Cardiac fibroblast (primary cell): ENCODE results near the gene MAP3K14.

Source experiments
- DNase-seq, 2 donors: peaks; one replicate each; pipeline versions ENCODE4 v3.0.0 to v3.0.0-alpha.2; 2010; ENCODE audit warnings: low read depth in 2 of 2
- H3K4me3 ChIP-seq, 2 donors: replicated peaks in 1 of 2; 1 replicate in 1 of 2; 2 replicates in 1 of 2; pipeline ENCODE4 v1.5.1; 2011; ENCODE audit warnings: low read depth in 2 of 2, low read length in 2 of 2, mild to moderate bottlenecking in 2 of 2, moderate library complexity in 1 of 2
- CTCF ChIP-seq: IDR thresholded peaks from one replicate; pipeline ENCODE4 v1.5.1; 2011; ENCODE audit warnings: low read depth, mild to moderate bottlenecking, low read length, inconsistent platforms

MAP3K14 gene

GRCh38 chr17:45334701-45335677 is 18.2 kb upstream of the MAP3K14 start:
- TF ChIP-seq CTCF, result no peak
- H3K4me3 ChIP-seq, result no peak overlapping the region
- DNase-seq, result no peak

- DNase-seq, result no peak
- no peak overlapping the region for H3K4me3 ChIP-seq
- no peak for TF ChIP-seq CTCF
These were observed 17.4 kb upstream of the MAP3K14 start for GRCh38 chr17:45334231-45334630.

- no peak overlapping the region for H3K4me3 ChIP-seq
- no peak for TF ChIP-seq CTCF
- DNase-seq, result no peak
These were observed 16.9 kb upstream of the MAP3K14 start for GRCh38 chr17:45333702-45334092.

GRCh38 chr17:45332989-45333701 is 16.3 kb upstream of the MAP3K14 start:
- H3K4me3 ChIP-seq, result no peak overlapping the region
- peak; percentile 19 to 59 for DNase-seq
- TF ChIP-seq CTCF, result no peak

GRCh38 chr17:45332505-45332904 is 15.7 kb upstream of the MAP3K14 start:
- DNase-seq, result no peak
- TF ChIP-seq CTCF, result no peak
- no peak overlapping the region for H3K4me3 ChIP-seq

GRCh38 chr17:45326626-45327025 is 9.8 kb upstream of the MAP3K14 start:
- DNase-seq, result no peak
- TF ChIP-seq CTCF, result no peak
- no peak overlapping the region for H3K4me3 ChIP-seq
